Endothelial cell of umbilical vein (primary cell): Measurements from ENCODE around the gene ISL2. TPM values are rescaled to one million over a fixed set of nuclear protein-coding genes. Genes with fewer than 3 reads are reported as not detected.

Experiments
- BruUV-seq: library from RNA; stranded (reverse); fragments of 400-500 nt; replicated peaks from 2 replicates; lab custom pipeline; 2021; lab: Mats Ljungman, UMichigan
- CTCF ChIA-PET: fragments of 300-600, 350-600 bp; sonication (Branson Sonifier 250); formaldehyde crosslinking; loops from one replicate; lab custom pipeline; 2021; ENCODE audit warnings: antibody characterized with exemption, inconsistent platforms; lab: Charles Lee
- POLR2A ChIA-PET: fragments of 300-600, 350-600 bp; sonication (Branson Sonifier 250); formaldehyde crosslinking; loops from one replicate; lab custom pipeline; 2021; ENCODE audit warnings: antibody characterized with exemption, inconsistent platforms; lab: Charles Lee
- DNase-seq: peaks from one replicate; pipeline ENCODE4 v3.0.0-alpha.2; 2011; ENCODE audit warnings: low read depth, low spot score
- FAIRE-seq: peaks from 2 replicates; lab custom pipeline; 2011; peaks lifted over from hg19 to GRCh38; lab: Jason Lieb, UNC
- H2AFZ ChIP-seq: 2 replicates; pipeline ENCODE4 v1.6.0; 2012; ENCODE audit warnings: low read depth, low read length, control low read depth, inconsistent platforms
- H3K27ac ChIP-seq: 2 replicates; pipeline ENCODE4 v1.5.1; 2011; ENCODE audit warnings: low read depth, mild to moderate bottlenecking, control low read depth, low read length, moderate library complexity; ENCODE audit not compliant: insufficient read depth
- H3K27me3 ChIP-seq, 2 experiments: 2 replicates each; pipeline versions ENCODE4 v1.6.0 to v1.6.1; 2011; ENCODE audit warnings: low read length in 2 of 2, mixed read lengths in 1 of 2; ENCODE audit not compliant: control insufficient read depth in 2 of 2, insufficient read depth in 2 of 2
- H3K36me3 ChIP-seq, 2 experiments: 2 replicates in 1 of 2; 3 replicates in 1 of 2; pipeline ENCODE4 v1.5.1; 2011; ENCODE audit warnings: low read length in 2 of 2, mild to moderate bottlenecking in 1 of 2, moderate library complexity in 1 of 2; ENCODE audit not compliant: control insufficient read depth in 2 of 2, insufficient read depth in 2 of 2; ENCODE audit errors: extremely low read depth in 1 of 2
- H3K4me1 ChIP-seq: 3 replicates; pipeline ENCODE4 v1.5.1; 2011; ENCODE audit warnings: mild to moderate bottlenecking, low read length; ENCODE audit not compliant: control insufficient read depth, insufficient read depth; ENCODE audit errors: extremely low read depth
- H3K4me2 ChIP-seq: 2 replicates; pipeline ENCODE4 v1.6.1; 2011; ENCODE audit warnings: low read length, control low read depth, mixed read lengths; ENCODE audit not compliant: insufficient read depth
- H3K4me3 ChIP-seq, 3 experiments: fragments of 200-600 bp in 1 of 3; sonication (generic), shearing (Covaris generic) in 1 of 3; replicated peaks in 1 of 3; 2 replicates each; pipeline ENCODE4 v1.5.1; 2011 to 2016; ENCODE audit warnings: control low read depth in 3 of 3, low read length in 3 of 3, mild to moderate bottlenecking in 2 of 3, inconsistent platforms in 1 of 3, low read depth in 1 of 3, moderate library complexity in 1 of 3; ENCODE audit not compliant: insufficient read depth in 1 of 3
- H3K79me2 ChIP-seq: 2 replicates; pipeline ENCODE4 v1.6.0; 2012; ENCODE audit warnings: low read length, inconsistent platforms; ENCODE audit not compliant: control insufficient read depth, insufficient read depth
- H3K9ac ChIP-seq: replicated peaks from 2 replicates; pipeline ENCODE3; 2011; ENCODE audit warnings: low read length, control low read depth; ENCODE audit not compliant: insufficient read depth; ENCODE audit errors: extremely low read depth
- H3K9me1 ChIP-seq: replicated peaks from 3 replicates; pipeline ENCODE4 v1.6.0; 2011; ENCODE audit warnings: mild to moderate bottlenecking, low read length; ENCODE audit not compliant: control insufficient read depth, insufficient read depth; ENCODE audit errors: extremely low read depth
- H3K9me3 ChIP-seq: replicated peaks from 2 replicates; pipeline ENCODE4 v1.5.1; 2012; ENCODE audit warnings: low read length, inconsistent platforms; ENCODE audit not compliant: control insufficient read depth, insufficient read depth
- H4K20me1 ChIP-seq: replicated peaks from 2 replicates; pipeline ENCODE3; 2011; ENCODE audit warnings: mild to moderate bottlenecking, low read length; ENCODE audit not compliant: control insufficient read depth, insufficient read depth; ENCODE audit errors: extremely low read depth
- CTCF ChIP-seq, 2 donors: IDR thresholded peaks; 1 replicate in 1 of 2; 2 replicates in 1 of 2; pipeline ENCODE4 v1.5.1; 2011; ENCODE audit warnings: low read length in 2 of 2, mild to moderate bottlenecking in 2 of 2, moderate library complexity in 2 of 2, control low read depth in 1 of 2, inconsistent platforms in 1 of 2, low read depth in 1 of 2; ENCODE audit not compliant: insufficient read depth in 1 of 2; ENCODE audit errors: extremely low read depth in 1 of 2
- EZH2 ChIP-seq: IDR thresholded peaks from 2 replicates; pipeline ENCODE4 v1.6.1; 2012; ENCODE audit warnings: borderline replicate concordance, low read depth, mild to moderate bottlenecking, moderate library complexity, low read length, inconsistent platforms; ENCODE audit not compliant: severe bottlenecking
- dilution Hi-C: fragments of 300-500 bp; cut with MboI; formaldehyde crosslinking; loops from one replicate; pipeline ENCODE4 v1.15.0; 2019; ENCODE audit warnings: low sequenced_read_pairs; ENCODE audit not compliant: extremely low pct_ligation_motif_present
- intact Hi-C: fragments of 100-400 bp; cut with micrococcal nuclease; formaldehyde crosslinking; loops from one replicate; pipeline ENCODE4 v1.10.0; 2022
- polyA plus RNA-seq, 4 experiments: library from polyadenylated mRNA; depleted of rRNA in 3 of 4; stranded (reverse) in 3 of 4; unstranded in 1 of 4; fragments of >200 nt; gene quantifications; 2 replicates each; pipeline versions ENCODE4 v1.2.1 to v1.2.3, GENCODE V29; 2011 to 2012; ENCODE audit warnings: missing spikeins in 1 of 4
- total RNA-seq: library from RNA; stranded (reverse); gene quantifications from 2 replicates; pipeline ENCODE4 v1.2.3, GENCODE V29; 2021

ISL2 gene
- total and polyA plus RNA-seq, 2 donors (not counting 3 experiments of a cell fraction or from before 2014, with no cell fraction given), result 0.10 TPM; not detected in 1

- Histone ChIP-seq H3K4me2 (peak overlapping the region; percentile 79), H3K9me1 (no peaks in the 10 kb centered on the region), H3K4me3 (peak overlapping the region; percentile 7 to 19 (median 13)), H3K9ac (no peak overlapping the region), H3K27me3 (peaks cover 60 to 74% of the 10 kb centered on the region in 2 experiments), H3K9me3 (no peaks in the 10 kb centered on the region), H3K79me2 (no peaks in the 10 kb centered on the region), H3K27ac (no peak overlapping the region), H2AFZ (no peak overlapping the region), H3K4me1 (peaks cover 19% of the 10 kb centered on the region), H3K36me3 (no peaks in the 10 kb centered on the region), H4K20me1 (no peaks in the 10 kb centered on the region)
- TF ChIP-seq EZH2 (peak; percentile 98), CTCF (IDR thresholded peaks at IDR 0.05; ENCODE audit: extremely low read depth in 1 of 2, insufficient read depth in 1 of 2, low read depth in 1 of 2, low read length in 2 of 2) (no peak)
- no TSS peak for BruUV-seq
- POLR2A ChIA-PET, result no interaction called here
- intact Hi-C loops (loop anchor here (1.0 to 10.0 kb wide), 2 partner anchors 10 to 519 kb away; partner anchors contain the start of gene ISL2), dilution Hi-C loops (no loop called here)
- CTCF ChIA-PET, result interaction anchor here (1.0 to 2.5 kb wide), 6 partner anchors 9 to 160 kb away, joined by 3 to 9 read pairs (median 5); partner anchors contain the start of gene ISL2
- no peak for FAIRE-seq
- no peak for DNase-seq
Measured at GRCh38 chr15:76345880-76346668, 9.5 kb downstream of the ISL2 start.
